GM12878 (cell line): Measurements from ENCODE around the gene CENPH. TPM values are rescaled to one million over a fixed set of nuclear protein-coding genes. Genes with fewer than 3 reads are reported as not detected.

ENCODE experiments used
- BACH1 ChIP-seq: fragments of 450-650 bp; IDR thresholded peaks from 2 replicates; pipeline ENCODE4 v1.6.1; 2017; ENCODE audit warnings: mild to moderate bottlenecking, borderline replicate concordance
- BCL11A ChIP-seq: IDR thresholded peaks from 2 replicates; pipeline ENCODE4 v1.6.1; 2011; ENCODE audit warnings: low read depth, low read length
- BCLAF1 ChIP-seq: fragments of 450-650 bp; IDR thresholded peaks from 2 replicates; pipeline ENCODE4 v1.6.1; 2017; ENCODE audit warnings: antibody characterized with exemption, mild to moderate bottlenecking, moderate library complexity
- CREM ChIP-seq: IDR thresholded peaks from 2 replicates; pipeline ENCODE4 v1.6.1; 2014; ENCODE audit warnings: antibody characterized with exemption, low read depth
- E2F8 ChIP-seq: fragments of 450-650 bp; IDR thresholded peaks from 2 replicates; pipeline ENCODE4 v1.6.1; 2018; ENCODE audit warnings: mild to moderate bottlenecking, low read depth, moderate library complexity; ENCODE audit not compliant: partially characterized antibody
- FOXM1 ChIP-seq: IDR thresholded peaks from 2 replicates; pipeline ENCODE4 v1.6.1; 2012; ENCODE audit warnings: low read depth, mild to moderate bottlenecking, inconsistent platforms, low read length, moderate library complexity
- GATAD2B ChIP-seq: fragments of 450-650 bp; conservative IDR thresholded peaks from 2 replicates; pipeline ENCODE4 v1.6.1; 2017; ENCODE audit warnings: low read depth, mild to moderate bottlenecking, moderate library complexity
- HCFC1 ChIP-seq: fragments of 150-350 bp; IDR thresholded peaks from 2 replicates; pipeline ENCODE4 v1.6.1; 2014; ENCODE audit warnings: low read length
- IRF4 ChIP-seq: IDR thresholded peaks from 2 replicates; pipeline ENCODE4 v1.6.1; 2011; ENCODE audit warnings: low read depth, low read length
- MAX ChIP-seq: IDR thresholded peaks from 2 replicates; pipeline ENCODE4 v1.6.1; 2012; ENCODE audit warnings: low read depth, low read length, improper control_type of control experiment
- PAX5 ChIP-seq: IDR thresholded peaks from 2 replicates; pipeline ENCODE4 v1.6.1; 2011; ENCODE audit warnings: low read depth, low read length, borderline replicate concordance
- POLR2A ChIP-seq: IDR thresholded peaks from 2 replicates; pipeline ENCODE4 v1.6.1; 2011; ENCODE audit warnings: low read depth, mild to moderate bottlenecking, low read length
- POLR2AphosphoS5 ChIP-seq: IDR thresholded peaks from 2 replicates; pipeline ENCODE4 v1.6.1; 2011; ENCODE audit warnings: mild to moderate bottlenecking, low read length, inconsistent platforms
- RUNX3 ChIP-seq: IDR thresholded peaks from 2 replicates; pipeline ENCODE4 v1.6.1; 2012; ENCODE audit warnings: low read length, inconsistent platforms
- SIN3A ChIP-seq: IDR thresholded peaks from 2 replicates; pipeline ENCODE4 v1.6.1; 2012; ENCODE audit warnings: low read depth, low read length, improper control_type of control experiment
- SIX5 ChIP-seq: IDR thresholded peaks from 2 replicates; pipeline ENCODE4 v1.6.1; 2011; ENCODE audit warnings: mild to moderate bottlenecking, low read depth, low read length, moderate library complexity; ENCODE audit not compliant: severe bottlenecking
- SREBF2 ChIP-seq: IDR thresholded peaks from 2 replicates; pipeline ENCODE4 v1.6.1; 2012; ENCODE audit warnings: mild to moderate bottlenecking, low read length
- TARDBP ChIP-seq: IDR thresholded peaks from 2 replicates; pipeline ENCODE4 v1.6.1; 2016; ENCODE audit warnings: borderline replicate concordance
- polyA plus RNA-seq, 11 experiments: library from polyadenylated mRNA; depleted of rRNA in 4 of 11; unstranded in 6 of 11; stranded (reverse) in 5 of 11; fragments of >200 nt; fragmentation: Nextera tagmentation in 4 of 11; fragmentation: Illumina TruSeq in 1 of 11; extraction: Ambion mirVana in 4 of 11; extraction: Trizol in 1 of 11; gene quantifications; 1 replicate in 1 of 11; 2 replicates in 10 of 11; pipeline versions ENCODE4 v1.2.1 to v1.2.3, GENCODE V29; 2011 to 2016; ENCODE audit warnings: inconsistent platforms in 2 of 11, missing spikeins in 2 of 11, low read depth in 1 of 11
- total RNA-seq, 4 experiments: library from RNA; depleted of rRNA in 3 of 4; stranded (reverse); fragments of >200 nt in 3 of 4; fragmentation: Illumina TruSeq in 1 of 4; extraction: Trizol in 1 of 4; gene quantifications; 2 replicates each; pipeline versions ENCODE4 v1.2.1 to v1.2.3, GENCODE V29; 2013 to 2021
- TF ChIP-seq, protein P1 (sequence below): IDR thresholded peaks from 2 replicates; pipeline ENCODE4 v1.6.1; 2011; ENCODE audit warnings: low read depth, mild to moderate bottlenecking, low read length, moderate library complexity, borderline replicate concordance; ENCODE audit errors: extremely low read depth
- TF ChIP-seq, protein P2 (sequence below): fragments of 450-650 bp; IDR thresholded peaks from 2 replicates; pipeline ENCODE4 v1.6.1; 2018; ENCODE audit warnings: borderline replicate concordance, mild to moderate bottlenecking; ENCODE audit not compliant: partially characterized antibody
- TF ChIP-seq, protein P3 (sequence below): IDR thresholded peaks from 2 replicates; pipeline ENCODE4 v1.6.1; 2012; ENCODE audit warnings: low read depth, low read length, improper control_type of control experiment

The CENPH gene
- total and polyA plus RNA-seq, 10 of the 15 experiments (the other 5 are each of a cell fraction or from before 2014, with no cell fraction given): 7.3 to 65.6 (median 45.9) TPM

DNA sequence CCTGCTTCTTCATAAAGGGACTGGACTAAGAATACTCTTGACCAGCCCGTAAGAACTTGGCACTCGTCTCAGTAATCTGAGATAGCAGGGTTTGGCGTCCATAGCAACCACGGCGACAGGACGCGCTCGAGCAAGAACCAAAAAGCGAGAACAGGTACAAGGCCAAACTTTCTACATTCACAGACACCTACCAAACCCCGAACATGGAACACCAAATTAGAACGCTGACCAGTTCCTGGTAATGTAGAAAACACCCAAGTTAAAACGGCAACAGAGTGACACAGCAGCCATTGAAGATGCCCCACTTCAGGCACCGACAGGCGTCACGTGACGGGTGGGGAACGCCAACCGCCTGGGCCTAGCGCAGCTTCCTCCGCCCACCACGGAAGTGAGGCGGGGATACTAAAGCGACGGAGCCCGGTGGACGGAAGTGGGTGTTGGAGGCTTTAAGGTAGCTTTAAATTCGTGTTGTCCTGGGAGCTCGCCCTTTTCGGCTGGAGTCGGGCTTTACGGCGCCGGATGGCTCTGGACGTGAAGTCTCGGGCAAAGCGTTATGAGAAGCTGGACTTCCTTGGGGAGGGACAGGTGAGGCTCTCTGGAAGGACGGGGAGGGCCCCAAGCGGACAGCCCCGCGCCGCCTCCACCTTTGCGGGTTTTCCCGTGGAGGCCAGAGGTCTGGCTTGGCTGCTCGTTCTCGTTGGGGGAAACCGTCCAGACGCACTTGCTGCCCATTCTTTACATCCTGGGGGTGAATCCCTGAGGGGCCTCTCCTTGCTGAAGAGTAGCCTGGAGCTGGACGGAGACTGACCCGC, 45.3 kb downstream of the CENPH start, which contains the start of gene CDK7 (continued):
- TF ChIP-seq MAX: peak; percentile 98
- TF ChIP-seq BACH1: peak; percentile 66; the same call in 1 of the 2 replicates
- peak; percentile 98 for TF ChIP-seq SIN3A
- peak; percentile 66 for TF ChIP-seq HCFC1
- no peak for TF ChIP-seq TARDBP
- TF ChIP-seq SIX5: peak; percentile 25
- no peak for TF ChIP-seq FOXM1
- TF ChIP-seq IRF4: no peak
- no peak for TF ChIP-seq PAX5
- no peak for TF ChIP-seq BCL11A
- TF ChIP-seq, protein P1, sequence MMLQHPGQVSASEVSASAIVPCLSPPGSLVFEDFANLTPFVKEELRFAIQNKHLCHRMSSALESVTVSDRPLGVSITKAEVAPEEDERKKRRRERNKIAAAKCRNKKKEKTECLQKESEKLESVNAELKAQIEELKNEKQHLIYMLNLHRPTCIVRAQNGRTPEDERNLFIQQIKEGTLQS: peak; percentile 93
- TF ChIP-seq BCLAF1: no peak
- TF ChIP-seq CREM: peak; percentile 42; the same call in 1 of the 2 replicates
- peak; percentile 91; the same call in 1 of the 2 replicates for TF ChIP-seq POLR2AphosphoS5
- TF ChIP-seq SREBF2: no peak
- TF ChIP-seq, protein P2, sequence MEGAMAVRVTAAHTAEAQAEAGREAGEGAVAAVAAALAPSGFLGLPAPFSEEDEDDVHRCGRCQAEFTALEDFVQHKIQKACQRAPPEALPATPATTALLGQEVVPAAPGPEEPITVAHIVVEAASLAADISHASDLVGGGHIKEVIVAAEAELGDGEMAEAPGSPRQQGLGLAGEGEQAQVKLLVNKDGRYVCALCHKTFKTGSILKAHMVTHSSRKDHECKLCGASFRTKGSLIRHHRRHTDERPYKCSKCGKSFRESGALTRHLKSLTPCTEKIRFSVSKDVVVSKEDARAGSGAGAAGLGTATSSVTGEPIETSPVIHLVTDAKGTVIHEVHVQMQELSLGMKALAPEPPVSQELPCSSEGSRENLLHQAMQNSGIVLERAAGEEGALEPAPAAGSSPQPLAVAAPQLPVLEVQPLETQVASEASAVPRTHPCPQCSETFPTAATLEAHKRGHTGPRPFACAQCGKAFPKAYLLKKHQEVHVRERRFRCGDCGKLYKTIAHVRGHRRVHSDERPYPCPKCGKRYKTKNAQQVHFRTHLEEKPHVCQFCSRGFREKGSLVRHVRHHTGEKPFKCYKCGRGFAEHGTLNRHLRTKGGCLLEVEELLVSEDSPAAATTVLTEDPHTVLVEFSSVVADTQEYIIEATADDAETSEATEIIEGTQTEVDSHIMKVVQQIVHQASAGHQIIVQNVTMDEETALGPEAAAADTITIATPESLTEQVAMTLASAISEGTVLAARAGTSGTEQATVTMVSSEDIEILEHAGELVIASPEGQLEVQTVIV: peak; percentile 96
- peak; percentile 73 for TF ChIP-seq RUNX3
- TF ChIP-seq, protein P3, sequence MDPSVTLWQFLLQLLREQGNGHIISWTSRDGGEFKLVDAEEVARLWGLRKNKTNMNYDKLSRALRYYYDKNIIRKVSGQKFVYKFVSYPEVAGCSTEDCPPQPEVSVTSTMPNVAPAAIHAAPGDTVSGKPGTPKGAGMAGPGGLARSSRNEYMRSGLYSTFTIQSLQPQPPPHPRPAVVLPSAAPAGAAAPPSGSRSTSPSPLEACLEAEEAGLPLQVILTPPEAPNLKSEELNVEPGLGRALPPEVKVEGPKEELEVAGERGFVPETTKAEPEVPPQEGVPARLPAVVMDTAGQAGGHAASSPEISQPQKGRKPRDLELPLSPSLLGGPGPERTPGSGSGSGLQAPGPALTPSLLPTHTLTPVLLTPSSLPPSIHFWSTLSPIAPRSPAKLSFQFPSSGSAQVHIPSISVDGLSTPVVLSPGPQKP: peak; percentile 84
- peak; percentile 73 for TF ChIP-seq E2F8
- peak; percentile 71 for TF ChIP-seq GATAD2B
- TF ChIP-seq POLR2A: peak; percentile 88
